GM12878 (cell line): Measurements from ENCODE around the gene PLCB4.

Source experiments
- BHLHE40 ChIP-seq, 2 experiments: fragments of 450-650 bp in 1 of 2; IDR thresholded peaks; 2 replicates each; pipeline ENCODE4 v1.6.1; 2011 to 2017; ENCODE audit warnings: low read depth in 2 of 2, borderline replicate concordance in 1 of 2, improper control_type of control experiment in 1 of 2, low read length in 1 of 2, mild to moderate bottlenecking in 1 of 2
- TF ChIP-seq, protein P1 (sequence below), 3 experiments: IDR thresholded peaks in 2 of 3; conservative IDR thresholded peaks in 1 of 3; 2 replicates each; pipeline ENCODE4 v1.5.1; 2011; ENCODE audit warnings: low read depth in 3 of 3, low read length in 3 of 3, mild to moderate bottlenecking in 3 of 3, control low read depth in 2 of 3, moderate library complexity in 2 of 3, inconsistent platforms in 1 of 3, mixed read lengths in 1 of 3; ENCODE audit not compliant: control insufficient read depth in 2 of 3, insufficient read depth in 1 of 3; ENCODE audit errors: extremely low read depth in 1 of 3

DNA sequence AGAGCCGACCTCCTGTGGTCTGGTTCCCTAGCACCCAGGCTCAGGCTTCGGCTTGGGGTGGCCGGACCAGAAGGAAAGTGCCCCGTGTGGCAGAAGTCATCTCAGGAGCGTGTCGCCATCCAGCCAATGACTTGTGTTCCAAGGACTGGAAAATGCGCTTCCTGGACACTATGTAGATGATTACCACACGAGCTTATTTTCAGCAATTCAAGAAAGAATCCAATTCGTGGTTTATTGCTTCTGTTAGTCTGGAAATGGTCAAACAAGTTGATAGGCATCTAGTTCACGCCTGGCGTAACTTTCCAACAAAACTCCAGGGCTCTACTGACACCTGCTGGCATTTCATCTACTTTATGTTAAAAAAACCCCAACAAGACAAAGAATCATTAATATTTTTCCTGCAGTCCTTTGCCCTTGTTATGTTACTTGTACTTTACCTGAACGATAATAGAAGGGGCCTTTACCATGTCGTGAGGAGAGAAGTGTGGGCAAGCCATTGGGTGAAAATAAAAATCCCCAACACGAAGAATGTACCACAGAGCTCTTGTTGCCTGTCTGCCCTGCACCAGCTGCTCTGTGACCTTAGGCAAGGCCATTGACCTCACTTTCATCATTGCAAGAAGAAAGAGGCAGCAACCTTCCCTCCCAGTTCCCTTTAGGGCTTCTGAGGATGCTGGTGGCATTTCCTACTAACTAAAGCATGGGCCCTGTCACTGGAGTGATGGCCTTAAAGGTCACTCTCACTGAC is 290.8 kb downstream of the PLCB4 start:
- TF ChIP-seq, protein P1, sequence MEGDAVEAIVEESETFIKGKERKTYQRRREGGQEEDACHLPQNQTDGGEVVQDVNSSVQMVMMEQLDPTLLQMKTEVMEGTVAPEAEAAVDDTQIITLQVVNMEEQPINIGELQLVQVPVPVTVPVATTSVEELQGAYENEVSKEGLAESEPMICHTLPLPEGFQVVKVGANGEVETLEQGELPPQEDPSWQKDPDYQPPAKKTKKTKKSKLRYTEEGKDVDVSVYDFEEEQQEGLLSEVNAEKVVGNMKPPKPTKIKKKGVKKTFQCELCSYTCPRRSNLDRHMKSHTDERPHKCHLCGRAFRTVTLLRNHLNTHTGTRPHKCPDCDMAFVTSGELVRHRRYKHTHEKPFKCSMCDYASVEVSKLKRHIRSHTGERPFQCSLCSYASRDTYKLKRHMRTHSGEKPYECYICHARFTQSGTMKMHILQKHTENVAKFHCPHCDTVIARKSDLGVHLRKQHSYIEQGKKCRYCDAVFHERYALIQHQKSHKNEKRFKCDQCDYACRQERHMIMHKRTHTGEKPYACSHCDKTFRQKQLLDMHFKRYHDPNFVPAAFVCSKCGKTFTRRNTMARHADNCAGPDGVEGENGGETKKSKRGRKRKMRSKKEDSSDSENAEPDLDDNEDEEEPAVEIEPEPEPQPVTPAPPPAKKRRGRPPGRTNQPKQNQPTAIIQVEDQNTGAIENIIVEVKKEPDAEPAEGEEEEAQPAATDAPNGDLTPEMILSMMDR (IDR thresholded peaks at IDR 0.05 in 2 of 3, conservative IDR thresholded peaks at IDR 0.05 in 1 of 3; ENCODE audit: control insufficient read depth in 2 of 3, extremely low read depth in 1 of 3, insufficient read depth in 1 of 3, low read depth in 3 of 3, low read length in 3 of 3) = peak in 2 of 3 experiments; percentile 12 to 23; a peak in 2 of 6 replicates
- no peak for TF ChIP-seq BHLHE40 (IDR thresholded peaks at IDR 0.05; ENCODE audit: borderline replicate concordance in 1 of 2, low read depth in 2 of 2, low read length in 1 of 2)
